Measurements from ENCODE around the gene TMEM132D. TPM values are rescaled to one million over a fixed set of nuclear protein-coding genes. Genes with fewer than 3 reads are reported as not detected.
A peak's percentile ranks its signal among the peaks of the same experiment; 100 is the strongest.

The TMEM132D gene
- total and polyA plus RNA-seq, 4 donors, result 0.06 to 0.20 (median 0.13) TPM

DNA sequence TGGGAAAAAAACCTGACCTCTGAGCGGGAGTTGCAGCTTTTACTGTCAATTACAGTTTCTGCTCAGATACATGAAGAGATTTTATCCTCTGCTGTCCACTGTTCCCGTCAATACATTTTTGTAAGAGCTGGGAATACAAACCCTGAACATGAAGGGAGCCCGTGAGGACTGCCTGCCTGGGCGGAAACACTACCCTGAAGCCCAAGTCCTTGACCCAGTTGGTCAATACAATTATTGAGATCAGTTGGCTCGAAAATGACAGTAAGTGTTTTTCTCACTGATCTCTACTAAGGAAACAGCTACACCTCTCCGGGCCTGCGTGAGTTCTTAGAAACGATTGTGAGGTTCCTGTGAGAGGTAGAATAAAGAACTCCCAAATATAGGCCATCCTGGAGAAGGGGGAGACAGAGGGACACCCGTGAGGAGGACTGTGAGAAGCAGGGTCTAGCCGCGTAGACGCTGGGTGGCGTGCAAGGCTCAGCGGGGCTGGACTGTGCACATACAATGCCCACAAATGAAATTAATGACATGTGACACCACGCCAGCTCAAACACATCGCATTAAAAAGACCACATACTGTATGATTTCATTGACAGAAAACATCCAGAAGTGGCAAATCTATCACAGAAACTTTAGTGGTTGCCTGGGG, 509.5 kb downstream of the TMEM132D start:
- Histone ChIP-seq H3K36me3 (ENCODE audit: control insufficient read depth in 4 of 4, insufficient read depth in 4 of 4, low read length in 4 of 4) (no peaks in the 10 kb centered on the region), H3K27me3 (ENCODE audit: control insufficient read depth in 3 of 3, insufficient read depth in 3 of 3, low read length in 2 of 3) (no peaks in the 10 kb centered on the region), H3K4me3 (no peak overlapping the region), H3K4me1 (ENCODE audit: control insufficient read depth in 5 of 5, insufficient read depth in 5 of 5, low read length in 5 of 5) (no peaks in the 10 kb centered on the region), H3K27ac (ENCODE audit: low read depth in 1 of 2, low read length in 1 of 2) (no peak overlapping the region), H3K9me3 (ENCODE audit: control insufficient read depth in 4 of 4, insufficient read depth in 3 of 4, low read length in 3 of 4) (peaks cover 0 to 2% (median 0%) of the 10 kb centered on the region in 4 donors), H3K9ac (ENCODE audit: insufficient read depth in 1 of 2, low read length in 2 of 2) (no peak overlapping the region)
- no peak for DNase-seq
- ATAC-seq (ENCODE audit: insufficient read depth, low FRiP score), result no peak
- no peak for TF ChIP-seq CTCF (IDR thresholded peaks at IDR 0.05; ENCODE audit: control extremely low read depth, extremely low read depth)
- WGBS, 2 donors, result 65 to 75% methylated on average over 16 of the region's 16 CpGs

DNA sequence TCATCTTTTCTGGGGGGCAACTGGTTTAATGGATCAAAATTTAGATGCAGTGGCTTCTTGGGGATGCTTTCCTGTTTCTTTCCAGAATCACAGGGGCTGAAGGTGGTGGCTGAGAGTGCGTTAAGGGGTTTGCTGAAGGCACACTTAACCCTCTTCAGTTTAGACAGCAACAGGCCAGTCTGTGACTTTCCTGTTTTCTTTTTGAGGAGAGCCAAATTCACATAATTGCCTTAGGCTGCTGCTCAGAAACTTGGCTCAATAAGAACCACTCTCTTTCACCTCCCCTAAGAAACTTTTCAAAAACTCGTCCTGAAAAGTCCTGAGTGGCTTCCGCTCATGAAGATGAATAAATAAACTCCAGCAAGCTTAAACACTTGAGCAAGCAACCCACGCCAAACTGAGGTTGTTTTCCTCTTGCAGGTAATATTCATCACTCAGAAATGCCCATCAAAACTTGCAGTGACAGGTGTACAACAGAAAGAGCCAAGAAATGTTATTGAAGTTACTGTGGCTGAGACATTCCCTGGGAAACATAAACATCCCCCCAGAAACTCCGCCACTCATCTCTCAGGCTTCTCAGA, 510.4 kb downstream of the TMEM132D start:
- Histone ChIP-seq H3K4me1 (ENCODE audit: control insufficient read depth in 5 of 5, insufficient read depth in 5 of 5, low read length in 5 of 5) (no peaks in the 10 kb centered on the region), H3K36me3 (ENCODE audit: control insufficient read depth in 4 of 4, insufficient read depth in 4 of 4, low read length in 4 of 4) (no peaks in the 10 kb centered on the region), H3K9ac (ENCODE audit: insufficient read depth in 1 of 2, low read length in 2 of 2) (no peak overlapping the region), H3K27me3 (ENCODE audit: control insufficient read depth in 3 of 3, insufficient read depth in 3 of 3, low read length in 2 of 3) (no peaks in the 10 kb centered on the region), H3K4me3 (no peak overlapping the region), H3K27ac (ENCODE audit: low read depth in 1 of 2, low read length in 1 of 2) (no peak overlapping the region), H3K9me3 (ENCODE audit: control insufficient read depth in 4 of 4, insufficient read depth in 3 of 4, low read length in 3 of 4) (peaks cover 0 to 2% (median 0%) of the 10 kb centered on the region in 4 donors)
- no peak for TF ChIP-seq CTCF (IDR thresholded peaks at IDR 0.05; ENCODE audit: control extremely low read depth, extremely low read depth)
- DNase-seq (peak in 1 of 3 donors; percentile 9), ATAC-seq (ENCODE audit: insufficient read depth, low FRiP score) (peak; percentile 33)
- WGBS, 2 donors, result 40 to 61% methylated on average over 5 of the region's 5 CpGs

- no peaks in the 10 kb centered on the region for H3K27me3 ChIP-seq (ENCODE audit: control insufficient read depth in 3 of 3, insufficient read depth in 3 of 3, low read length in 2 of 3)
- DNase-seq (no peak), ATAC-seq (ENCODE audit: insufficient read depth, low FRiP score) (no peak)
- no peak overlapping the region for H3K27ac ChIP-seq (ENCODE audit: low read depth in 1 of 2, low read length in 1 of 2)
- H3K9me3 ChIP-seq (ENCODE audit: control insufficient read depth in 4 of 4, insufficient read depth in 3 of 4, low read length in 3 of 4), result peaks cover 0 to 3% (median 1%) of the 10 kb centered on the region in 4 donors
- no peak overlapping the region for H3K4me3 ChIP-seq
- WGBS, 2 donors, result 71 to 78% methylated on average over 1 of the region's 1 CpG
- TF ChIP-seq CTCF (IDR thresholded peaks at IDR 0.05; ENCODE audit: control extremely low read depth, extremely low read depth), result no peak
- no peaks in the 10 kb centered on the region for H3K36me3 ChIP-seq (ENCODE audit: control insufficient read depth in 4 of 4, insufficient read depth in 4 of 4, low read length in 4 of 4)
- H3K4me1 ChIP-seq (ENCODE audit: control insufficient read depth in 5 of 5, insufficient read depth in 5 of 5, low read length in 5 of 5), result no peaks in the 10 kb centered on the region
- H3K9ac ChIP-seq (ENCODE audit: insufficient read depth in 1 of 2, low read length in 2 of 2), result no peak overlapping the region
These were observed 518.2 kb downstream of the TMEM132D start for GRCh38 chr12:129385637-129385990.
